Measurements from ENCODE around the gene AKR1E2.

The AKR1E2 gene

DNA sequence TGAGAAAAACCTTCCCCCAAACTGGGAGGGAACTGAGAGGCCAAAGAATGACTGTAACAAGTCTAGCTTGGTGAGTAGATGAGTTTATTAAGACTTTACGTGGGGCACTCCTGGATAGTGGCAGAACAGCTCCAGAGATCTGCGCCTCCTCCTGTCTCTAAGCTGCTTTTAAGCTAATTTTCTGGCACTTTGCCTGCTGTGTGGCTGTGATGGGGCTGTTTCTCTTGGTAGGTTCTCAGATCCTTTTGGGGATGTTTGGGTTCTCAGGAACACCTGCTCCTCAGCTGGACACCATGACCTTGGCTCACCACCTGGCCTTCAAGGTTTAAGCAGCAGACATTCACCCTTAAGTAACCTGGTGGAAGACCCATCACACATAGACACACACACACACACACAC is 68.3 kb downstream of the AKR1E2 start:
- no peaks in the 10 kb centered on the region for H3K27me3 ChIP-seq (ENCODE audit: control insufficient read depth, insufficient read depth, low read length)
- H3K4me3 ChIP-seq (ENCODE audit: low read depth, low read length), result no peak overlapping the region
- no peaks in the 10 kb centered on the region for H3K9me3 ChIP-seq (ENCODE audit: control insufficient read depth, insufficient read depth, low read length)
- H3K4me1 ChIP-seq (ENCODE audit: control insufficient read depth, insufficient read depth, low read length), result no peaks in the 10 kb centered on the region
- H3K36me3 ChIP-seq (ENCODE audit: control insufficient read depth, insufficient read depth, low read length), result no peaks in the 10 kb centered on the region
- no peak overlapping the region for H3K27ac ChIP-seq (ENCODE audit: low read depth, low read length)
- H3K9ac ChIP-seq (ENCODE audit: low read depth, low read length), result no peak overlapping the region

Measured in HUES48 (cell line).